HCT116 (cell line): ENCODE data around the gene VCPKMT.

ENCODE experiments used
- ATF3 ChIP-seq: IDR thresholded peaks from 2 replicates; pipeline ENCODE4 v1.6.1; 2012
- CEBPB ChIP-seq: IDR thresholded peaks from 2 replicates; pipeline ENCODE4 v1.6.1; 2012; ENCODE audit warnings: low read depth
- CTCF ChIP-seq, 3 experiments: fragments of 200-600 bp in 1 of 3; sonication (generic) in 1 of 3; IDR thresholded peaks in 2 of 3; conservative IDR thresholded peaks in 1 of 3; 2 replicates each; pipeline ENCODE4 v1.5.1; 2012 to 2017; ENCODE audit warnings: low read depth in 2 of 3, low read length in 2 of 3, antibody characterized with exemption in 1 of 3, borderline replicate concordance in 1 of 3, control low read depth in 1 of 3, mild to moderate bottlenecking in 1 of 3, mixed read lengths in 1 of 3, mixed run types in 1 of 3, moderate library complexity in 1 of 3; ENCODE audit not compliant: insufficient read depth in 1 of 3
- EGR1 ChIP-seq: IDR thresholded peaks from 2 replicates; pipeline ENCODE4 v1.6.1; 2012; ENCODE audit warnings: low read depth
- EZH2 ChIP-seq: fragments of 200-600 bp; sonication (generic); IDR thresholded peaks from 2 replicates; pipeline ENCODE4 v1.6.1; 2017; ENCODE audit warnings: antibody characterized with exemption, mixed run types
- JUND ChIP-seq: IDR thresholded peaks from 2 replicates; pipeline ENCODE4 v1.6.1; 2012
- POLR2A ChIP-seq: IDR thresholded peaks from 2 replicates; pipeline ENCODE4 v1.7.0; 2011; ENCODE audit warnings: borderline replicate concordance; ENCODE audit not compliant: insufficient read depth, insufficient read length; ENCODE audit errors: extremely low read depth
- RAD21 ChIP-seq: IDR thresholded peaks from 2 replicates; pipeline ENCODE4 v1.6.1; 2012; ENCODE audit warnings: low read depth, mild to moderate bottlenecking
- REST ChIP-seq: IDR thresholded peaks from 2 replicates; pipeline ENCODE4 v1.6.1; 2012; ENCODE audit warnings: low read depth
- SIN3A ChIP-seq: IDR thresholded peaks from 2 replicates; pipeline ENCODE4 v1.6.1; 2012; ENCODE audit warnings: low read depth
- SP1 ChIP-seq: IDR thresholded peaks from 2 replicates; pipeline ENCODE4 v1.6.1; 2012; ENCODE audit warnings: low read depth
- SRF ChIP-seq: IDR thresholded peaks from 2 replicates; pipeline ENCODE4 v1.6.1; 2012; ENCODE audit warnings: low read depth
- ZFX ChIP-seq: fragments of 450-650 bp; IDR thresholded peaks from 2 replicates; pipeline ENCODE4 v1.6.1; 2017
- ZNF274 ChIP-seq: fragments of 200-500 bp; sonication (Bioruptor generic); IDR thresholded peaks from 2 replicates; pipeline ENCODE4 v1.6.1; 2014; ENCODE audit warnings: mild to moderate bottlenecking, low read depth, low read length, inconsistent platforms

GRCh38 chr14:50061664-50062437 lies 54.5 kb downstream of the VCPKMT start:
- TF ChIP-seq EZH2 = no peak
- TF ChIP-seq SP1 = no peak
- TF ChIP-seq JUND = no peak
- no peak for TF ChIP-seq POLR2A
- TF ChIP-seq CTCF (IDR thresholded peaks at IDR 0.05 in 2 of 3, conservative IDR thresholded peaks at IDR 0.05 in 1 of 3; ENCODE audit: borderline replicate concordance in 1 of 3, insufficient read depth in 1 of 3, low read depth in 2 of 3, low read length in 2 of 3) = no peak
- TF ChIP-seq ATF3 = no peak
- TF ChIP-seq REST = no peak
- TF ChIP-seq CEBPB = no peak
- no peak for TF ChIP-seq SIN3A
- TF ChIP-seq RAD21 = no peak
- no peak for TF ChIP-seq ZNF274
- no peak for TF ChIP-seq EGR1
- no peak for TF ChIP-seq SRF
- no peak for TF ChIP-seq ZFX
